ENCODE results near the gene RGS6.
A peak's percentile ranks its signal among the peaks of the same experiment; 100 is the strongest.
"Not testable (repeated sequence)": the region's sequence is repeated elsewhere in the genome, so short reads cannot be mapped to it uniquely, and the experiment has no call there.

Gene RGS6

DNA sequence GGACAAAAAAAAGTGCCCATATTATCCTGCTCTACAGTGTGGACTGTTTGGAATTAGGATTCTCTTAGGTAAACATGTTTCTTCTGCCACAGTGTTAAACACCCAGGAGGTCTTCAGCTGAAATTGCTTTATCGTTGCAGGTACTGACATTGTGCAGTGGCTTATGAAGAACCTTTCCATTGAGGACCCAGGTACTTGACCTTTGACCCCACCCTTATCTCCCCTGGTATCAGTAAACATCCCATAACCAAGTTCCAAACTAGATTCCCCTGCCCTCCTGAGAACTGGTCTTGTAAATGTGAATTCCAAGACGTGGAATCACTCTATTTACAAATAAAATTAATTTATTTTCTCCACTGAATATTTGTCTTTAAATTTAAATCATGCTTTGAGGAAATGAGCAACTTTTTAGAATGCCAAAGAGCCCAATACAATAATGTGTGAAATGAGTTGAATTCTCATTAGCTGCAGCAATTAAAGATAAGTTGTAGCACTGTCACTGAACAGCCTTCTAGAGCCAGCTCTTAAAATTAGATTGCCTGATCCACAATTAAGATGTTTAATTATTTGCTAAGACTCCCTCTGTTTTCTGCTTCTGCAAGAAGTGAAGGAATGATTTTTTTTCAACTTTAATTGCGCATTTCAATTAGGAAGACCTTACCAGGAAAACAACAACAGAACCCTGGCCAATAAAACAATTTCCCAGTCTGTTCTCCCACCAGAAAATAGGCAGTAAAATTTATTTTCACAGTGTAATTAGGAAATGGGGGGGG, 522.3 kb downstream of the RGS6 start:
- no peak for DNase-seq (ENCODE audit: low read depth)

DNA sequence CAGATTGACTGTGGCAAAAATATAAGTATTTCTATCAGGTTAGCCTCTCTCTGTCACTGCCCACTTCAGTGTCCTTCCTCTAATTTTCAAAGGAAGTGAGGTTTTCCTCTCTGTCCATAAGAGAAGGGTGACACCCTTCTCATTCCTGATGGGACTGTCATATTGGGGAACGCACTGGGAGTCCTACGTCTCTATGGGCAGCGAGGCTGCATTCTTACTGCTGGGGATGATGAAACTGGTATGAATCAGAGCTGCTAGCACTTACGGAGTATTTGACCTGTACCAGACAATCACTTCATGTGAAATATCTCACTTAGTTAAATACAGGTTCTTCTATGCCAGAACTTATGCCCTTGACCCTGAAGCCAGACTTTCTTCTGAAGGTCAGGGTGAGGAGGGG, 525.4 kb downstream of the RGS6 start:
- no peak for DNase-seq (ENCODE audit: low read depth)

DNA sequence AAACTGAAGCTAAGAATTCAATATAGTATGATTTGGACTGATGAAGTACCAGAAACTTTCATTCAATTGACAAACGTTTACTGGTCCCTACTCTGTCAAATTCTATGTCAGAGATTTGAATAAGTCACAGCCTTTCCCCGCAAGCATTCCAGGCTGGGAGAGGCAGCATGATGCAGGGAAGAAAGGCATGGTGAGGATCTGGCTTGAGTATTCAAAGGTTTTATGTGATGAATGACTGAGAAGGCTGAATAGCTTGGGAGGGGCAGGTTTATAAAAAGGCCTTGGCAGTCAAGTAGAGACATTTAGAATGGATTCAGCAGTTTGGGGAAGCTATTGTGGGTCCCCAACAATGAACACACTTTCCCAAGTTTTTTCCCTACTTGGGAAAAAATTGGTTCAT, 529.8 kb downstream of the RGS6 start:
- no peak for DNase-seq (ENCODE audit: low read depth)

DNA sequence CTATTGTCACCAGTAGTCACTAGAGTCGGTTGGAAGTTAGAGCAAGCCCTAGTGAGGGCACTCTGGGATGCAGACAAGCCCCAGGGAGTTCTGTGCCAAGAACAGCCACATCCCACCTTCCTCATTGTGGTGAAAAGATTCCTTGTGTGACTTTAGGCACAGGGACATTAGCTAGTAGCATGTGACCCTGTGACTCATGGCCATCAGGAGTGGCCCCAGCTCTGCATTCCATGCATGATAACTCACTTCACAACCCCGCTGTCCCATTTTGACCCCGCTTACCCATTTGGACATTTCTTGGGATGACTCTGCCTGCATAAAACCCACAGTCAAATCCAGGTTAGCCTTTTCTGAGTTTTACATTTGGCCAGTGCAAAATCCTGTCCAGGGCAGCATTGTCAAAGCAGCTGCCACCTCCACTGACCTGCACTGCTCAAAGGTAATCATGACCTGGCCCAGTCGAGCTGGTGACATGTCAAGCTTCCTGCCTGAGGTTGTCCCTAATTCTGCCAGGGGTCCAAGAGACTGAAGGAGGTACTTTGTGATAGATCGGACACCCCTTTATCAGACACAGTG, 531.1 kb downstream of the RGS6 start:
- DNase-seq (ENCODE audit: low read depth) = no peak

DNA sequence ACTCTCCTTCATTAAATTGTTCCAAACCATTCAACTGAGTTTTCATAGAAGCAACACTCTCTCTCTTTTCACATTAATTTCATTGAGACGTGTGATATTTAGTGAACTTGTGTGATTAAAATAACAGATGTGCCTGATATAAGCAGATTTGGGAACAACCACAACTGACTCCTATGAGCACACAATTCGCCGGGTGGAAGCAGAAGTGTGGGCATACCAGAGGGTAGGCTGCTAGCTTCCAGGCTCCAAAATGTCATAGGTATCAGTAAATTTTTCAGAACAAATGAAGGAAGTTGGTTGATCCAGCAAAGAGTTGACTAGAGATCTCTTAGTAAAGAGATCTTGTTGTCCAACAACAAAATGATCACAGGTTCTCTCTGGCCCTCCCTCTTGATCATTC, 532.0 kb downstream of the RGS6 start:
- no peak for DNase-seq (ENCODE audit: low read depth)

DNA sequence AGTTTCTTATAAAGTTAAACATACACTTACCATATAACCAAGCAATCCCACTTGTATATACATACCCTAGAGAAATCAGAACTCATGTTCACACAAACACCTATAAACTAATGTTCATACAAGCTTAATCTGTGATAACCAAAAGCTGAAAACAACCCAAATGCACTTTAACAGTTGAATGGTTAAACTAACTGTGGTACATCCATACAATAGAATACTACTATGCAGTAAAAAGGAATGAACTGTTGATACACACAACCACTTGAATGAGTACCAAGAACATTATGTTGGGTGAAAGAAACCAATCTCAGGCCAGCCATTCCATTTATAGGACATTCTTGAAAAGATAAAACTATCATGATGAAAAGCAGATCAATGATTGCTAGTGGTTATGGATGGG, 534.1 kb downstream of the RGS6 start:
- no peak for DNase-seq (ENCODE audit: low read depth)

DNA sequence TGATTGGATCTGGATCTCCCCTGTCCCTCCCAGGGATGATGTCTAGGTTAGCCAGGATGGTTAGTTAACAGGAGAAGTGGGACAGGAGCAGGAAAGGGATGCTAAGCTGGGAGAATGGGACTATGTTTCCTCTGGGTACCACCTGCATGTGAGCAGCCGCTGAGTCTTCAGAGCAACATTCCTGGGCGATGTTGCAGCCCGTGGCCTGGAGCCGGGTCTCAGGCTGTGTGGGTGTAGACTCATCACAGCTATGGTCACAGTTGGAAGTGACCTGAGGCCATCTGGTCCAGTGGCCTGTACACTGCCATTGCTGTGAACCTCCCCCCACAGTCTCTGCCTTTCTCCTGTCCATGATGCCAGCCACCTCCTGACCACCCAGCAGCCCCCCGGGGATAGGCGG, 539.1 kb downstream of the RGS6 start:
- no peak for DNase-seq (ENCODE audit: low read depth)

DNA sequence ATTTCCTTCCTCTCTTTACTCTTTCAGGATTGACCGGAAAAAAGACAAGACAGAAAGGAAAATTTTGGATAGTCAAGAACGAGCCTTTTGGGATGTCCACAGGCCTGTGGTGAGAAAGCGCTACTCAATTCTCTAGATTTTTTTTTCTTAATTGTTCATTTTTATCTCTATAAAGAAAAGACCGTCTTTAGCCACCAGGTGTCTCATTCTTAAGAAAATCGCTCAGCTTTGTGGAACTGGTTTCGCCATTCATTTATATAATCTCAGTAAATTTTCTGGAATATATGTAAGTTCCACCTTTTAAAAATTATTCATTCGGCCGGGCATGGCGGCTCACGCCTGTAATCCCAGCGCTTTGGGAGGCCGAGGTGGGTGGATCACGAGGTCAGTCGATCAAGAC, 540.6 kb downstream of the RGS6 start:
- DNase-seq (ENCODE audit: low read depth) = no peak

DNA sequence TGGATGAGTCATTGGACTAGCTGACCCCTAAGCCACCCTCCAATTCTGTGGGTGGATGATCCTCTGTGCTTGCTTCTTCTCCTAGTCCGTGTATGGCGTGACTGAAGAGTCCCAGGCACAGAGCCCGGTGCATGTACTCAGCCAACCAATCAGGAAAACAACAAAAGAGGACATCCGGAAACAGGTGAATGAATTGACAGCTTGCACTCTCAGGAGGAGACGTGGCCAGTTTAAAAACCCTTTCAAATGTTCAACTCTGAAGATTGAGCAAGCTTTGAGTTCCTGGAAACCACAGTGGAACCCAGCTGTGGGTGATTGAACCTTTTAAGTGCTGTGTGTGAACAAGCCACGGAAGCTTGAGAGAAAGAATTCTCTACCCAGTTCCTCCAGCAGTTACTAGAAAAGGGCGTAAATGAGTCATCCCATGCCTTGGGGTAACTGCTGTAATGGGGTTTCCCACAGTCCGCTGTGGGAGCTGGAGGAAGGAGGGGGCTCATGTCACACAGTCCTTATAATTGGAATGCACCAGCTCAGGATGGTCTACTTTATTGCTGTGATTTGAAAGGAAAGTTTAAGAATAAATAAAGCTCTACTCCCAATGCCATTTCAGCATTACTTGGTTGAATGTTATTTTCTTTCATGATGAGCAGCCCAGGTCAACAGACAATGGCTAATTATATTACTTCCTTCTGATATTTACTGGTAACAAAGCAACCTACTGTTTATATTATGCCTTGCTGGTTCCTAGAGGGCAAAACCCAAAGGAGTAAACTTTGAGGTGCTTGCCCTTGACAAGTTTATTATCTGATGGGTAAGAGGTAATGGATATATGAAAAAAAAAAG, 544.6 kb downstream of the RGS6 start:
- DNase-seq (ENCODE audit: low read depth) = no peak

DNA sequence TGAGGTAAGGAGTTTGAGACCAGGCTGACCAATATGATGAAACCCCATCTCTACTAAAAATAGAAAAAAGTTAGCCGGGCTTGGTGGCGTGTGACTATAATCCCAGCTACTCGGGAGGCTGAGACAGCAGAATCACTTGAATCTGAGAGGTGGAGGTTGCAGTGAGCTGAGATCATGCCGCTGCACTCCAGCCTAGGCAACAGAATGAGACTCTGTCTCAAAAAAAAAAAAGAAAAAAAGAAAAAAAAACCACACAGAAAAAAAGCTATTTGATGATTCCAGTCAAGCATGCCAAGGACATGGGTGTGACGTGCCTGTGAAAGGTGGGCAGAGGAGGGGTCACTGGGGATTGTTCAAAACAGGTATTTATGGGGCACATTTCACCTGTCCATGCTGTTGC, 545.3 kb downstream of the RGS6 start:
- not testable (repeated sequence) for DNase-seq (ENCODE audit: low read depth)

DNA sequence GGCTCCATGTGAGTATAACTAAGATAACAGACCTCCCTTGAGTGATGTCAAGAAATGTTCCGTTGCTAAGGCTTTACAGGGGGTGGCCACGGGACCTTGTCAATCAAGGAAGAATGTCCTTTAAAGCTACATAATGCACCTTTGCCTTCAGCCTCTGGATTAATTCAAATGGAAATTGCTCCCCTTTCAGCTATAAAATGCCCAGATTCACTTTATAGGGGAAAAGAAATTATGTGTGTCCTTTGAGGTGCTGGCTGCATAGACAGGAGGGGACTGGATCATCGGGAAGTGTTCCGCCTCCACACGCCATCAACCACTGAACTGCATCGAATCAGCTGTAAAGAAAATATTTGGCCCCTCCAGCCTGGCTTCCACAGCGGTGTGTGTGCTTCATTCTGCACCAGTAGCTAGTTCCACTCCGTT, 546.3 kb downstream of the RGS6 start:
- DNase-seq (ENCODE audit: low read depth) = no peak

DNA sequence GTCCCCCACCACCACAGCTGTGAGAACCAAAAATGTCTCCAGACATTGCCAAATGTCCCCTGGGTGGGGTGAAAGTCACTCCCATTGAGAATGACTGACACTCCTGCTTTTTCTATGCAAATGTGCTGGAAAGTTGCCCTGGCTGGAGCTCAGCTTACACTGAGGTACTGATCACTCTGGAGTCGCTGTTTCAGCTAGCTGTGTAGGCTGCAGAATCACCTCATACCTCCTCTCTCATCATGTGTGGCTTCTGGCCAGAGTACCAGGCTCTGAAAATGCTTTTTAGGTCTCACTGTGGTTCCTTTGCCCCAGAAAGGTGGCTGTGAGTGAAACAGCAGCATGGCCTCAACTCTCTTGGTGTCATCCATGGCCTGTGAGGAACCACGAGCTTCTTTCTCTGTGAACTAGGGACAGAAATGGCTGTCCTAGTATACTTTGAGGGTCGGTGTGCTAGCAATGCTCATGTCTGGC, 547.3 kb downstream of the RGS6 start:
- no peak for DNase-seq (ENCODE audit: low read depth)

DNA sequence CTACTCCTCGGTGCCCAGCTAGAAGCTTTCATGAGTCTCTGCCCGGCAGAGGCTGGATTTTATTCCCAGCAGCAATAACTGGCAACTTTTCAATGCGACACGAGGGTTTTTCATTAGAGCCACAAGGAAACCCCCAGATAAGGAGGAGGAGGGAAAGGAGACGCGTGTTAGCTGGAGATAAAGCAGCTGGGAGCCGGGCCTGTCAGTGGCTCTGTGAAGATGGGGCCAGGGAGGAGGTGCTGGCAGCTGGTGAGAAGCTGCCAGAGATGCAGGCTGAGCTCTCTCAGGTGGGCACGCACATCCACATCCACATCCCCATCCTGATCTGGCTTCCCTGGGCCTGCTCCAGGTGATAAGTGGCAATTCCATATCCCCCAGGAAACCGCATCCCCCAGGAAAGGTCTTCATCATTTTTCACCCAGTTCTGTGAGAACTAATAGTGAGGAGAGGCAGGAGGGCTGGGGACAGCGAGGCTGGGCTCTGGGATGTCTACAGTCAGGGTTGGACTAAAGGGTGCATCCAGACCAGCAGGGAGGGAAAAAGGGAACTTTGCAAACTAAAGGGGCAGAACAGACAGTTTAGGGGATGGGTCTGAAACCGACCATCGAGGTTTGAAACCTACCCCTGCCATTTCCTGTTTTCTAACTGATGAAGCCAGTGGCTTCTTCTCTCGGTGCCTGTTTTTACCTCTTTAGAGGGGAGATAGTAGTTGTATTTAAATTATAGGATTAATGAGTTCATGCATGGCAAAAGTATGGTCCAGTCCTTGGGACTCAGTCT, 548.4 kb downstream of the RGS6 start:
- peak; percentile 41 for DNase-seq (ENCODE audit: low read depth)

DNA sequence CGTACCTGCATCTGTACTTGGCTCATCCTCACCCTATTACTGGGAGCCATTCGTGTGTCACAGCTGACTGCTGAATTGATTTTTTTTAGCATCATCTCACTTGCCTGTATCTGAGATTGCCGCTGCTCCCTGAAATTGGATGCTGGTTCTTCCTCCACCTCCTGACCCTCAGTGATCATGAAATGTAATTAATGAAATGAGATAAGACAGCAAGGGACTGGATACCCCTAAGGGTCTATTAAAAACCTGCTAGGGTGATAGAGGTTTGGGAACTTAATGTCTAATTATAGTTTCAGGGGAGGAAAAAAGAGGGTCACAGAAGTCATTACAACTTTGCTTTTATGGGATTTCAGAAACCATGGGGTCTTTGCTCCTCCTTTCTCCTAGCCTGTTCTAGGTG, 551.1 kb downstream of the RGS6 start:
- no peak for DNase-seq (ENCODE audit: low read depth)

DNA sequence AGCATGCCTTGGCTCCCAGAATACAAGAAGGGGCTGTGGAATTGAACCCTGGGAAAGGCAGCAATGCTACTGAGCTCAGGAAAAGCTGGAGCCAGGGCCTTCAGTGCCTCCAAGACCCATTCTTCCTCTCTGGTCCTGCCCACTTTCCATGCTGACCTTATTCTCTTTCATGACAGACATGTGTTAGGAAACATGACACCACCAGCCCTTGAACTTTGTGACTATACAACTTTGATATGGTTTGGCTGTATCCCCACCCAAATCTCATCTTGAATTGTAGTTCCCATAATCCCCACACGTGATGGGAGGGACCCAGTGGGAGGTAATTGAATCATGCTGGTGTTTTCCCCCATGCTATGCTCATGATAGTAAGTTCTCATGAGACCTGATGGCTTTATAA, 553.5 kb downstream of the RGS6 start:
- no peak for DNase-seq (ENCODE audit: low read depth)

DNA sequence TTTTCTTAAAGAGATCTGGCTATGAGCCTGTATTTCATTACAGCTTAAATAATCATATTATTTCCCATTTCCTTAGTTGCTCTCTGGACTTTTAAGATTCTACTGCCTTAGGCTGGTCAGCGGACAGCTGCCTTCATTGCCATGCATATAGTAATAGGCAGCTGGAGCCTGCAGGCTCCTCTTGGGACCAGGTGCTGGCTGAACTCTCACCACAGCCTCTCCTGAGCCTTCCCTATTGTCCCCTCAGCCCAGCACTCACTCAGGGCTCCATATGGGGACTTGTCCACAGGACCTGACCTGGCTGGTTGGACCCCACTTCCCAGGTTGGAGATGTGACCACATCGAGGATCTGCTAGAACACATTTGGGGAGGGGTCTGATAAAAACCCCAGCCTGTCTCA, 556.3 kb downstream of the RGS6 start:
- DNase-seq (ENCODE audit: low read depth) = no peak

DNA sequence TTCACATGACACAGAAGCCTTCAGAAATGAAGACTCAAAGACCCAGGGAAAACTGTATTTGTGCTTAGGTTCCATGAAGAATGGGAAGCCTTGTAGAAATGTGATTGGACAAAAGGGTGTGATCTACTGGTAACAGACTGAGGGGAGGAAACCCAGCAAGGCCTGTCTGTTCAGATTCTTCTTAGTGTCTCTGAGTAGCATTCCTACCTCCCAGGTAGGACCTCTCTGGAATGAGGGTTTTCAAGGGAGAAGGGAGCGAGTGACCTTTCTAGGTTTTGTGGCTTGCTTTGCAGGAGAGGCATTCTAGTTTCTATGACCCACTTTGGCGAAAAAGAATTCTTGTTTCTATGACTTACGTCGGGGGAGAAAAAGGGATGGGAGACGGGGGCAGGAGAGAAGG, 560.0 kb downstream of the RGS6 start:
- DNase-seq (ENCODE audit: low read depth) = no peak

DNA sequence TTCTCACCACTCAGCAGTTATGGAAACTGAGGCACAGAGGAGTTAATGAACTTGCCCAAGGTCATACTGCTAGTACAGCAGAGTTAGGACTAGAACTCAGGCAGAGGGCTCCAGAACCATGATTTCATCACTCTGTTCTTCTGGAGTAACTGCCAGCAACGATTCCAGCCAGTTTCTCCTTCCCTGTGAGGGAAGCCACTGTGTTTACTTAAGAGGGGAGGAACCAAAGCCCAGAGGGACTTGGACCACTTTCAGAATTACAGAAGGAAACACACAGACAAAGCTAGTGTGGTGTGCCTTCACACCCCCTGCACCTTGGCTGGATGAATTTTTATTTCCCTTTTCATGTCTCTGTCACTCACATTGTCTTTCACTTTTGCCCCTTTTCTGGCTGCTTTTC, 563.4 kb downstream of the RGS6 start:
- no peak for DNase-seq (ENCODE audit: low read depth)

DNA sequence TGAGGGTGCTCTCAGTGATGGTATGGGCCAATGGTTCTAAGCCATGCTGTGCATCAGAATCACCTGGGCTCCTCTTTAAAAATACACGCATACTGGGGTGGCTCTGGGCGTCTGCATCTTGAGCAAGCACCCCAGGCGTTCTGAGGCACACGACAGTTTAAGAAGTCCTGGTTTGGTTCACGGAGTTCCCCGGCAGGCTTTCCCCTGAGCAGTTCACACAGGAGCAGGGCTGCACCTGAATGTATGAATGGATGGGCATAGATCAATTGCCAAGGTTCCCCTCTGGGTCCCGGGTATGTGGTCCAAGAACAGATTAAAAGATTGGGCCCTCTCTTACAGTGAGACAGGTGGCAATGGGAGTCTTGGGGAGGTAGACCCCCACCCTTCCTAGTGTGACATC, 566.4 kb downstream of the RGS6 start:
- no peak for DNase-seq (ENCODE audit: low read depth)

DNA sequence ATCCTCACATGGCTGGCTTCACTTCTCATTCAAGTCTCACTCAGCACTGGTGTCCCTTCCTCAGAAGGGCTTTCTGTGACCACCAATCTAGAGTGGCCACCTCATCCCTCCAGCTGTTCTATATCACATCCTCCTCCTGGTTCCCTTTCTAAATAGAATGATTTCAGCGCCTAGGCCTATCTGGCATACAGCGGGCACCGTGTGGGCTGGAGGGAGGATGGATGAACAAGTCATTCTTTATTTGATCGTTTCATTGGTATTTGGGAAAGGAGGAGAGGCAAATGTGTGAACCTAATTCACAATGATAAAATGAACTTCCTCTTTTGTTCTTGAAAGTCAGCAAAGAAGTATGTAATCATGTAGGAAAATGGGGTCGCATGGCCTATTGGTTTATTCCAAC, 567.5 kb downstream of the RGS6 start:
- no peak for DNase-seq (ENCODE audit: low read depth)

DNA sequence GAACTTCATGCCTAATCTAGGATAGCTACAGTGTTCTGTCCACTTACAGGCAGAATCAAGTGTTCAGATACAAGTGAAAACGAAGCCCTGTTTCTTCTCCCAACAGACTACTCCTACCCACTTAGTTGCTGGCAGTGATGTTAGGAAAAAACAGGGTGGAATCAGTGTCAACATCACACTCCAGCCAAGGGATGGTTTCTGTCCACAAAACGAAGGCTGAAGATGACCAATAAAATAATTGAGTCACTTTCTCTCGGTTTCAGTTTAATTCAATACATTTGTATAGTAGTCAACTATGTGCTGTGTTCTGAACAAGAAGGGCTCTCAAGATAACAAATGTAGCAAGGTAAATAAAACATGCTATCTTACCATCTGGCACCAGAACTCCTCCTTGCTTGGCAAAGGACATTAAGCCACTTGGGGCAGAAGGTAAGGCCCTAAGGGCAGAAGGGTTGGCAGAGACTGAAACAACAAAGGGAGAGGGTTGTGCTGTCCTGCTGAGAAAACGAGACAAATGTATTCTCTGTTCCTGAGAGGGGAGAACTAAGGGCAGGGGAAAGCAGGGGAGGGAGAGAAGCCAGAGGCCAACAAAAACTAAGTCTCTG, 568.1 kb downstream of the RGS6 start:
- DNase-seq (ENCODE audit: low read depth) = no peak

DNA sequence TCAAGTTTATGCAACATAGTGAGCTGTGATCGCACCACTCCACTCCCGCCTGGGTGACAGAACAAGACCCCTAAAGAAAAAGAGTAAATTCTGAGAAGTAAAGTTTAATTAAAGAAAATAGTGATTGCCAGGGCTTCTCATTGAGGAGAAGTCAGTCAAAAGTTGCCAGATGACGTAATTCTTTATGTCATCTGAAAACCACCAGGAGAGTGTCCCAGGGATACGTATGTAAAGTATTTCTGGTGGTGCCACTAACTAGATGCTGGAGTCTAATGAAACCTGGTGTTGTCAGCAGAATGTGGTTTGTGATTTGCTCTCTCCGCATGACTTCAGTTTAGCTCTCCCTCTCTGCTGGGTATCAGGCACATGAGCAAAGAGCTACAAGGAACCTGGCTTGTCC, 569.2 kb downstream of the RGS6 start:
- DNase-seq (ENCODE audit: low read depth) = no peak
